Measurements from ENCODE around the gene TCF7. TPM values are rescaled to one million over a fixed set of nuclear protein-coding genes. Genes with fewer than 3 reads are reported as not detected.

Gene TCF7
- total RNA-seq, 1 experiment from 2014 or later = 18.2 TPM

GRCh38 chr5:134162592-134162991, 48.1 kb downstream of the TCF7 start:
- H3K9me3 ChIP-seq (ENCODE audit: control insufficient read depth, low read depth, low read length) = no peaks in the 10 kb centered on the region
- no peak overlapping the region for H3K56ac ChIP-seq (ENCODE audit: insufficient read length, low read depth, low read length)
- no peak overlapping the region for H2BK12ac ChIP-seq (ENCODE audit: insufficient read length, low read depth, low read length)
- no peak overlapping the region for H4K8ac ChIP-seq (replicated peaks; ENCODE audit: insufficient read length, low read depth, low read length)
- H2AK5ac ChIP-seq (ENCODE audit: insufficient read length, low read length) = no peak overlapping the region
- WGBS (ENCODE audit: extremely low coverage, insufficient read length, low lambda C conversion rate) = no CpG with 5 or more reads among the region's 5 CpGs
- no peaks in the 10 kb centered on the region for H3K4me1 Mint-ChIP-seq
- H3K23me2 ChIP-seq (ENCODE audit: insufficient read length, low read depth, low read length, poor library complexity, severe bottlenecking) = no peaks in the 10 kb centered on the region
- H3K9me3 Mint-ChIP-seq = no peaks in the 10 kb centered on the region; a peak in 1 of 5 replicates
- H3K4ac ChIP-seq (ENCODE audit: low read depth, low read length) = no peak overlapping the region
- H3K27ac Mint-ChIP-seq = no peak overlapping the region
- H3K27ac ChIP-seq (ENCODE audit: insufficient read length, low read depth, low read length) = no peak overlapping the region
- no peak overlapping the region for H3K9ac ChIP-seq (ENCODE audit: extremely low read depth, insufficient read length, low read length)
- H3K79me2 ChIP-seq (ENCODE audit: insufficient read depth, low read length) = no peaks in the 10 kb centered on the region; the same call in 1 of the 2 replicates
- H2BK20ac ChIP-seq (ENCODE audit: low read depth, low read length, poor library complexity, severe bottlenecking) = no peak overlapping the region
- no peak overlapping the region for H4K5ac ChIP-seq (ENCODE audit: insufficient read length, low read depth, low read length)
- no peak for DNase-seq
- no peak overlapping the region for H3T11ph ChIP-seq (ENCODE audit: low read length)
- no peak overlapping the region for H3K14ac ChIP-seq (ENCODE audit: insufficient read depth, low read length)
- H3K36me3 Mint-ChIP-seq (ENCODE audit: insufficient read depth in 1 of 3, low read depth in 3 of 3) = peaks cover 60 to 86% (median 70%) of the 10 kb centered on the region in 3 experiments
- H4K20me1 ChIP-seq (ENCODE audit: control insufficient read depth, insufficient read depth, insufficient read length) = no peaks in the 10 kb centered on the region
- H2BK5ac ChIP-seq (ENCODE audit: insufficient read length, low read length) = no peak overlapping the region
- no peak overlapping the region for H3K23ac ChIP-seq (ENCODE audit: insufficient read length, low read depth, low read length)
- H2BK120ac ChIP-seq (ENCODE audit: low read depth, low read length, poor library complexity, severe bottlenecking) = no peak overlapping the region
- no peak overlapping the region for H2BK15ac ChIP-seq (ENCODE audit: low read depth, low read length)
- H3K27me3 ChIP-seq (ENCODE audit: insufficient read depth, low read length) = no peaks in the 10 kb centered on the region
- H3K4me3 Mint-ChIP-seq = no peak overlapping the region
- H3K27me3 Mint-ChIP-seq (ENCODE audit: low read depth) = no peaks in the 10 kb centered on the region
- TF ChIP-seq, protein P1, sequence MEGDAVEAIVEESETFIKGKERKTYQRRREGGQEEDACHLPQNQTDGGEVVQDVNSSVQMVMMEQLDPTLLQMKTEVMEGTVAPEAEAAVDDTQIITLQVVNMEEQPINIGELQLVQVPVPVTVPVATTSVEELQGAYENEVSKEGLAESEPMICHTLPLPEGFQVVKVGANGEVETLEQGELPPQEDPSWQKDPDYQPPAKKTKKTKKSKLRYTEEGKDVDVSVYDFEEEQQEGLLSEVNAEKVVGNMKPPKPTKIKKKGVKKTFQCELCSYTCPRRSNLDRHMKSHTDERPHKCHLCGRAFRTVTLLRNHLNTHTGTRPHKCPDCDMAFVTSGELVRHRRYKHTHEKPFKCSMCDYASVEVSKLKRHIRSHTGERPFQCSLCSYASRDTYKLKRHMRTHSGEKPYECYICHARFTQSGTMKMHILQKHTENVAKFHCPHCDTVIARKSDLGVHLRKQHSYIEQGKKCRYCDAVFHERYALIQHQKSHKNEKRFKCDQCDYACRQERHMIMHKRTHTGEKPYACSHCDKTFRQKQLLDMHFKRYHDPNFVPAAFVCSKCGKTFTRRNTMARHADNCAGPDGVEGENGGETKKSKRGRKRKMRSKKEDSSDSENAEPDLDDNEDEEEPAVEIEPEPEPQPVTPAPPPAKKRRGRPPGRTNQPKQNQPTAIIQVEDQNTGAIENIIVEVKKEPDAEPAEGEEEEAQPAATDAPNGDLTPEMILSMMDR (conservative IDR thresholded peaks at IDR 0.05) = no peak
- no peaks in the 10 kb centered on the region for H3K4me1 ChIP-seq (ENCODE audit: insufficient read depth, low read length)
- H4K91ac ChIP-seq (ENCODE audit: insufficient read length, low read depth, low read length) = no peak overlapping the region
- no peak overlapping the region for H2AFZ ChIP-seq (ENCODE audit: low read length)
- no peak overlapping the region for H3K18ac ChIP-seq (ENCODE audit: insufficient read length, low read depth, low read length)
- peaks cover 4% of the 10 kb centered on the region for H3K79me1 ChIP-seq (ENCODE audit: insufficient read depth, low read depth, low read length, poor library complexity, severe bottlenecking)
- no peak overlapping the region for H3K4me2 ChIP-seq (ENCODE audit: insufficient read depth, insufficient read length, low read length)

Measured in H9 (cell line).